GM18508 (cell line): Measurements from ENCODE around the gene SERPINE2.
"Not testable (repeated sequence)": the region's sequence is repeated elsewhere in the genome, so short reads cannot be mapped to it uniquely, and the experiment has no call there.

Experiments
- ATAC-seq: cut with Tn5 transposase; IDR thresholded peaks from one replicate; pipeline ENCODE4 v1.9.1; 2021; ENCODE audit warnings: moderate number of reproducible peaks; ENCODE audit not compliant: insufficient read depth, unreplicated experiment

SERPINE2 gene

GRCh38 chr2:224020523-224020922, 18.6 kb downstream of the SERPINE2 start:
- no peak for ATAC-seq

- no peak for ATAC-seq
Observed at GRCh38 chr2:224017957-224018356, 21.1 kb downstream of the SERPINE2 start.

- ATAC-seq = no peak
Observed at GRCh38 chr2:224016963-224017362, 22.1 kb downstream of the SERPINE2 start.

- no peak for ATAC-seq
Observed at GRCh38 chr2:224014336-224014735, 24.8 kb downstream of the SERPINE2 start.

GRCh38 chr2:224011837-224012236, 27.2 kb downstream of the SERPINE2 start:
- ATAC-seq = no peak

DNA sequence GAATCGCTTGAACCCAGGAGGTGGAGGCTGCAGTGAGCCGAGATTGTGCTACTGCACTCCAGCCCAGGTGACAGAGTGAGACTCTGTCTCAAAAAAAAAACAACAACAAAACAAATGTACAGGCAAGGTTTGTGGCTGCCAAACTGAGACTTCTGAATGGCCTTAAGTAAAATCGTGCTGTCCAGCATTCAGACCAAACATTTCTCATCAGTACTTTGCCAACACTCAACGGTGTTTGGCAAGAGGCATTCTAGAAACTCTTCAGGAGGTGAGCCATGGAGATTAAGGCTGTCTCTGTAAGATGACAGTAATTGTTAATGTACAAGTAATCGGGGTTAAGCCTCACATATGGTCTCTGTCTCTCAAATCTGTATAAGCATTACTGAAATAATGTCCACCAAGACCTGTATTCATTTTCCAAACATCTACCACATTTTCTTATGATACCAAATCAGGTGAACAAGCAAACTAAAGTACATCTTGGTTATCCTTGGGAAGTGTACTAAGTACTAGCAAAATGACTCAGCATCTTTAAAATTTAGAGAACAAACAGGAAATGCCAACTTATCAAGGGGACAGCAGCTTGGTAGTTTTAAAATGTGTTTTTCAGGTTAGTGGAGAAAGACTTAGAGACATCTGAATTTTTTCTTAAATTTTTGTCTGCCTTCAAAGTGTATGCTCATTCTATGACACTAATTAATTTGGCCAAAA, 29.3 kb downstream of the SERPINE2 start:
- ATAC-seq = no peak

DNA sequence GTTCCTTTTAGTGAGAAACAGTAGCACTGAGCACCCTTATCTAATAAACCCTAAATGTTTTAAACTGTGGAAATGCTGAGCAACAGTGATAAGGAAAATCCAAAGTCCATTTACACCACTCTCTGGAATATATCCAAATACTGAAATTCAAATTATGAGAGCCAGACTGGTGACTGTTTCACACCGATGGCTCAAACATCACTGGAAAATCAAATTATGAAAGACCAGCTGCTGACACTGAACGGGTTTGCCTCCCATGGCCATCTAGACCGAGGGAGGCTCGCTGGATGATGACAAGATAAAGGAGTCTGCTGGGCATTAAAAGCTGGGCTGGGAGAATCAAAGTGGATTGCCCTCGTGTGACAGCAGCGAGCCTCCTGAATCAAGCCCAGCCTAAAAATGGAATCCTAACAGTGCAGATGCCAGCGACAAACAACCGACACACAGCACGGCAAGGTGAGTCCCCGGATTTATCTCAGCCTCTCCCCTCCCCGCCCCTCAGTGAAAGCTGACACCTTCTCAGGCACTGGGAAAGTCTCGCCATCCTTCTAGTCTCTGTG, 30.3 kb downstream of the SERPINE2 start:
- ATAC-seq = no peak

DNA sequence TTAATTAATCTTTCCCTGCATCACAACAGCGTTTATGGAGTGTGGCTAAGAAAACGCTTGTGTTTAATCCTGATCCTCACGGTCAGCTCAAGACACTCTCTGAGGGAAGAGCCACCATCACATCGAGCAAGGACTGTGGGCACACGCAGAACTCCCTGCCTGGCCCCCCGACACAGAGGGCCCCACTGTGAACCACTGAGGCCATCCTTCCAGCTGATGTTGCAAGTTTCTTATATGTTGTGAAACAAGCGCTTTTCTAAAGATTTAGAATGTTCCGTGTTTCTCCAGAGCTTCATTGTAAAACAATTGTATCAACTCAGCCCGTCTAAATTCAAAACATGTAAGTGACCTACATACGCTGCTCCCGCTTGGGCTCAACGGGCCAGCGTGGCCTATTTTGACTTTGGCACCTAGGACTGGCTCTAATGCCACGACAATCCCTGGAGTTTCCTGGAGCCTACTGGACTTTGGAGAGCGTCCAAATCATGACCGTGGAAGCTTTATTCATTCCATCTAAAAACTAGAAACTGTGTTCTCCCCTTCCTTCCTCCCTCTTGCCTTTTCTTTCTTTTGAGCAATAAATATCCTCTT, 34.9 kb downstream of the SERPINE2 start:
- ATAC-seq = no peak

- ATAC-seq = not testable (repeated sequence)
Observed at GRCh38 chr2:224000662-224001061, 38.4 kb downstream of the SERPINE2 start.

- ATAC-seq = no peak
Observed at GRCh38 chr2:223999862-224000261, 39.2 kb downstream of the SERPINE2 start.

DNA sequence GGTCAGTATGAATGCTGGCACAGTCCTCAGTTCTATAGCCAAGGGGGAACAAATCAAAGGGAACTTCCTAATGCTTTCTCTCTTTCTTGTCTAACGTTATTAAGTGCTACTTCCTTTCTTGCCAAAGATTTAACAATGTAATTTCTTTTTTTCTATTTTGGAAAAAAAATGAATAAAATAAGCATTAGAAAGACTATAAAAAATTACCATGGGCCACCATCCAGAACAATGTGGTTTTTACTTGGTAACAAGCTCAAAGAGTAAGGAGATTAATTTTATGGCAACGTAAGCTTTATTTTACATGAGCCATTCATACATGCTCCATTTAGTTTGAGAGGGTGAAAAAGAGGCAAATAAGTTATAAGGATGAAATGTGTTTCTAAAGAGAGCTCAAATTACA, 40.1 kb downstream of the SERPINE2 start:
- ATAC-seq = no peak

- no peak for ATAC-seq
Observed at GRCh38 chr2:223997938-223998337, 41.1 kb downstream of the SERPINE2 start.

- ATAC-seq = no peak
Observed at GRCh38 chr2:223996391-223996790, 42.7 kb downstream of the SERPINE2 start.

- ATAC-seq = no peak
Observed at GRCh38 chr2:223995569-223995968, 43.5 kb downstream of the SERPINE2 start.

DNA sequence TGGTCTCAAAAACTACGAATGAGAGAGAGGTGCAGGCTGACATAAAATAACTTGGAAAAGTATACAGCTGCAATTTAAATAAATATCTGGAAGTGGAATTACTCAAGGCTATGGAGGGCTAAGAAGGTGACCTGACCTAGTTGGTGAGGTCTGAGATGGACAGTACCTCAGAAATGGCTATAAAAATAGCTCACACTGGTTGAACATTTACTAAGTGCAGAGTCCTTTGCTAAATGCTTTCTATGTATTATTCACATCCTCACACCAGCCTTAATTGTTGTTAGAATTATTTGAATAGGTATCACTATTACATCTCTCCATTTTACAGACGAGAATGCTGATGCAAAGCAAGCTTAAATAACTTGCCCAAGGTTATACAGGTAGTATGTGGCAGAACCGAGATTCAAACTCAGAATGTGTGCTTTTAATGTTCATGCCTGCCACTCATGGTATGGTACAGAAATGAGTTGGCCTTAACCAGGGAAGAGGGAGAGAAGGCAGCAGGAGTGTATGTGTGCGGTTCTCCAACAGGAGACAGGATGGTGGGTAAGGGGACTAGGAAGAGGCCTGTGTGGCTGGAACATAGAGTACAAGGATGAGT, 44.4 kb downstream of the SERPINE2 start:
- ATAC-seq = no peak

DNA sequence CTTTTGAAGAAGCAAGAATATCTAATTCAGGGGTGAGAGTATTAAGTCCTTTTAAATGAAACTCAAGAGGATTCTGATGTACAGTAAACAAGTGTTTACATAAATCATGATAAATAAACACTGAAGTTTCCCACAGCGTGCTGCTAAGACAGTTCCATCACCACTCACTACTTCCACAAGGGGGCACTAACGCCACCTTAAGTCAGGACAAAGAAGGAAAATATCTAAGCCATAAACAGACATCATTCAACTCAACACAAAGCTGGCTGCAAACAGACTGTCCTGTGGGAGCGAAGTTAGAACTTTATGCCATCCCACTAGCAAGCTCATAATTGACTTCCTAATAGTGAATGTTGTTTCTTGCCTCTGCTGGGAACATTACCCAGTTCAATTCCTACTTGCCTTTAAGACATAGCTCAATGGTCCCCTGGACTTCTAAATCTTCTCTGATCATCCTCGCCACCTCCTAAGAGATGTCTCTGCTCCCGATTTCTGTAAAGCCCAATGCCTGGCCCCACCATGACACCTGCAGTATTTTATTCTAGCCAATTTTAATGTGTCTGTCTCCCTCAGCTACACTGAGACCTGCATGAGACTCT, 45.4 kb downstream of the SERPINE2 start:
- ATAC-seq = peak; percentile 65

DNA sequence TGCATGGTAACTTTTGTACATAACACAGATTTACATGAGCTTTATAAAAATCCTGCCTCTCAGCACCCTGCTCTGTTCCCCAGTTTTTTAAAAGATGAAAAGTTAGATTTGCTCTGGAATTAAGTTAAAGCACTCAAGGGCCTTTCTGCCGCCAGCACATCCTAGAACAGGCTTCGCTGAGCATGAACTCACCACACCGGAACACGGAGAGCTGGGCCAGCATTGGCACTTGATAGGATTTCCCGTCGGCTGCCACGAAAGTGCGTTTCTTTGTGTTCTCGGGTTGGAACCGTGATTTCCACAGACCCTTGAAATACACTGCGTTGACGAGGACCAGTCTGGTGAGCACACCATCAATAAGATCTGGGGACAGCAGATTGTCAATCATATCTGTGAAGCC, 47.5 kb downstream of the SERPINE2 start:
- no peak for ATAC-seq

GRCh38 chr2:223989856-223990232, 49.2 kb downstream of the SERPINE2 start:
- ATAC-seq = no peak

- ATAC-seq = no peak
Observed at GRCh38 chr2:223989206-223989855, 49.8 kb downstream of the SERPINE2 start.

GRCh38 chr2:223981241-223981640, 57.8 kb downstream of the SERPINE2 start:
- ATAC-seq = no peak

- ATAC-seq = no peak
Observed at GRCh38 chr2:223980803-223981202, 58.3 kb downstream of the SERPINE2 start.
